GM18511 (cell line): Measurements from ENCODE around the gene TMEM220.
"Not testable (repeated sequence)": the region's sequence is repeated elsewhere in the genome, so short reads cannot be mapped to it uniquely, and the experiment has no call there.

Experiments
- ATAC-seq: cut with Tn5 transposase; IDR thresholded peaks from one replicate; pipeline ENCODE4 v1.9.1; 2021; ENCODE audit warnings: mild to moderate bottlenecking, moderate library complexity; ENCODE audit not compliant: unreplicated experiment

Gene TMEM220

GRCh38 chr17:10755592-10756127, 25.8 kb upstream of the TMEM220 start:
- no peak for ATAC-seq

GRCh38 chr17:10754861-10755591, 25.2 kb upstream of the TMEM220 start:
- no peak for ATAC-seq

GRCh38 chr17:10754109-10754508, 24.3 kb upstream of the TMEM220 start:
- no peak for ATAC-seq

- ATAC-seq, result no peak
These were observed 22.9 kb upstream of the TMEM220 start for GRCh38 chr17:10752696-10753095.

GRCh38 chr17:10751563-10751962, 21.7 kb upstream of the TMEM220 start:
- no peak for ATAC-seq

DNA sequence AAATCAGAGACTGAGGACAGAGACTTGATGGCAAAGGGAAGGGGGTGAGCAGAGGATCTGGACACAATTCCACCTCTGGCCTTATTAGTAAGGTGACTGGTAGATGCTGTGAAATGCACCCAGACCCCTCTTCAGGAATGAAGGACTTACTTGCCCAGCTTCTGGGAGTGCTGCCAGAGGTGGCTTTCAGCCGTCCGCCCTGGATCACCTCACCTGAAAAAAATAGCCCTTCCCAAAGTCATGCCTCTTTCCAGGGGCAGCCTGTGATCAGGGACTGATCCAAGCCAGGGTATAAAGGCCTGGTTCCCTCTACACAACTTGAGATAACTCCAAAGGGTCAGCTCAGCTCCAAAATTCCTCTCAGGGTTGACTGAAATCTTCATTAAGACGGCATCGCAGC, 20.4 kb upstream of the TMEM220 start:
- no peak for ATAC-seq

DNA sequence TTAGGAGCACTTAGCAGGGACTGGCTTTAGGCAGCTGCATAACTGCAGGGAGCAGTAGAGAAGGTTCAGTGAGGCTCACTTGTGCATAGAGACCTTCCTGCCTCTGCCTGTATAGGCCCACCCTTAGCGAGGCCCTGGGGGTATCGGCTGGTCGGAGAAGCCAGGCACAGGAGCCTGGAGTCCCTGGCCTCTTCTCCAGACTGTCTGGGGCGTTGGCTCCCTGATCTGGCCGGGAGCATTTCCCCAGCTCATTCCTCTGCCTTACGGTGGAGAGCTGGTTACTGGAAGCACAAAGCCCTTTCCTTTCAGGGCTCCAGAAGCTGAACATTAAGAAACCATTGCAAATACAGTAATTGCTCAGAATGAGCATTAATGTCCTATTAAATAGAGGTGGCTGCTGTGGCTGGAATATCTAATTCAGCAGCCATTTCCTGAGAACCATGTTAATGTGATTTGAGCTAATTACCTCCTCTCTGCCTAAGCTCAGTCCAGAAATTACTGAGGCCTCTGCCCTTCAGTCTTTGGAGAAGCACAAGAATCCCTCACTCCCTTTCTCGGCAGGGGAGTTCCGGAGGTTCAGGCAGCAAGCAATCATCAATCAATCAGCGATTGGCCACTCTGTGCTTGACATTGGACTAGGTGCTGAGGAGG, 18.8 kb upstream of the TMEM220 start:
- no peak for ATAC-seq

DNA sequence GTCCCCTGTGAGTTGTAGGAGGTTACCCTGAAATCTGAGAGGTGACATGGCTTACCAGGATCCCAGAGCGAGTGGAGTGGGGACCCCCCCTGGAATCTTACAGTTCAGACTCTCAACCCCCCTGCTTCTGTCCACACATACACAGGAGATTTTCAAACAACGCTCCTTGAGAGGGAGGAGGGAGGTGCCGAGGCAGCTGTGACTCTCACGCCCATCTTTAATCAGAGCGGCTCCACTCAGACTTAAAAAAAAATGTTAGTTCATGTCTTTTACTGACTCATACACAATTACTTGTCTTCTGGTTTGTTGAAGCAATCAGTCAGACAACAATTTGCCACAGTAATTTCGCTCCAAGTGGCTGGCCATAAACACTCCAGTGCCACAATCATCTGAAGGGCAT, 15.4 kb upstream of the TMEM220 start:
- no peak for ATAC-seq

GRCh38 chr17:10744501-10745000, 14.7 kb upstream of the TMEM220 start:
- no peak for ATAC-seq

DNA sequence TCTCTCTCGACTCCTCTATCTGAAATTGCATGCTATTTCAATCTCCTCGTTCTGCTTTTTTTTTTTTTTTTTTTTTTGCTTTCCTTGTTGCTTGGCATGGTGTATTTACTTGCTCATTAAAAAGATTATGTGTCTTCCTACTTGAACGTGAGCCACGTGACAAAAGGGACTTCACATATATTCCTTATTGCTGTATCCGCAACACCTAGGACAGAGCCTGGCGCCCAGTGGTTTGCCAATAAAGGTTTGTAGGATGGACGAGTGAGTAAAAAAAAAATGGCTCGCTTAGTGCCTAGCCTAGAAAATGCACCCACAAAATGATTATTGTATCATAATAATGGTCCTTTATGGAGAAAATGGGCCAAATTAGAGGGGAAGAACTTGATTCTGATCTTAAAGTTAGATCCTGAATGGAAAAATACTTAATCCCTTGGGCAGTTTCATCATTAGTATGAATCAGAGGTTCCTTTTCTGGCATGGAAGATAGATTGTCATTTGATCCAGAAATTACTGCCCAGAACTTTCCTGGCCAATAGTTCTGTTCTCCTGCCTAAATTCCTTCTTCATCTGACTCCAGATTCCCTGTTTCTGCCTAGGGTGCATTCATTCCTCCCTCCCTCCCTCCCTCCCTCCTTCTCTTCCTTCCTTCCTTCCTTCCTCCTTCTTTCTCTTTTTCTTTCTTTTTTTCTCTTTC, 13.6 kb upstream of the TMEM220 start:
- ATAC-seq, result no peak

GRCh38 chr17:10742431-10742830, 12.6 kb upstream of the TMEM220 start:
- no peak for ATAC-seq

- no peak for ATAC-seq
These were observed 11.8 kb upstream of the TMEM220 start for GRCh38 chr17:10741416-10742135.

GRCh38 chr17:10739386-10739785, 9.6 kb upstream of the TMEM220 start:
- ATAC-seq, result no peak

DNA sequence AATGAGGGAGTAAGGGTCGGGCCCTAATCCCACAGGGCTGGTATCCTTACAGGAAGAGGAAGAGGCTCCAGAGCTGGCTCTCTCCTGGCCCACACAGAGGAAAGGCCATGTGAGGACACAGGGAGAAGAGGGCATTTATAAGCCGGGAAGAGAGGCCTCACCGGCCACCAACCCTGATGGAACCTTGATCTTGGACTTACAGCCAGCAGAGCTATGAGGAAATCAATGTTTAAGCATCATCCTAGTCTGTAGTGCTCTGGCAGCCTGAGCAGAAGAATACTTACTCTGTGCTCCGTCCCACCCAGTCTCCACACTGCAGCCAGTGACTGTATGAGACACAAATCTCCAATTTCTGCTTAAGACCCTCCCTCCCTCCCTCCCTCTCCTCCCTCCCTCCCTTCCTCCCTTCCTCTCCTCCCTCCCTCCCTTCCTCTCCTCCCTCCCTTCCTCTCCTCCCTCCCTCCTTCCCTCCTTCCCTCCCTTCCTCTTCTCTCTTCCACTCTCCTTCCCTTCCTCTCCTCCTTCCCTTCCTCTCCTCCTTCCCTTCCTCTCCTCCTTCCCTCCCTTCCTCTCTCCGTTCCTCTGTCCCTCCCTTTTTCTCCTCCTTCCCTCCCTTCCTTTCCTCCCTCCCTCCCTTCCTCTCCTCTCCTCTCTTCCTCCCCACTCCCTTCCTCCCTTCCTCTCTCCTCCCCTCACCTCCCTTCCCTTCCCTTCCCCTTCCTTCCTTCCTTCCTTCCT, 8.9 kb upstream of the TMEM220 start:
- ATAC-seq, result no peak

- ATAC-seq, result no peak
These were observed 7.9 kb upstream of the TMEM220 start for GRCh38 chr17:10737736-10738135.

GRCh38 chr17:10737168-10737622, 7.4 kb upstream of the TMEM220 start:
- no peak for ATAC-seq

- no peak for ATAC-seq
These were observed 6.0 kb upstream of the TMEM220 start for GRCh38 chr17:10735821-10736220.

GRCh38 chr17:10735251-10735650, 5.4 kb upstream of the TMEM220 start:
- ATAC-seq, result no peak

GRCh38 chr17:10733666-10734065, 3.8 kb upstream of the TMEM220 start:
- no peak for ATAC-seq

- not testable (repeated sequence) for ATAC-seq
These were observed 2.3 kb upstream of the TMEM220 start for GRCh38 chr17:10732121-10732520.
